Body of pancreas (tissue), 4 donors: ENCODE results near the gene GP1BA.

Experiments
- CTCF ChIP-seq, 7 experiments: fragments of 450-650 bp in 4 of 7; fragments of 200-600 bp in 3 of 7; sonication (generic) in 3 of 7; IDR thresholded peaks; one replicate each; pipeline ENCODE4 v1.5.1; 2016 to 2019; ENCODE audit warnings: antibody characterized with exemption in 7 of 7
- POLR2A ChIP-seq, 3 donors: fragments of 450-650 bp; IDR thresholded peaks; one replicate each; pipeline ENCODE4 v1.6.1; 2016; ENCODE audit warnings: antibody characterized with exemption in 3 of 3, mild to moderate bottlenecking in 2 of 3

- TF ChIP-seq CTCF (IDR thresholded peaks at IDR 0.05) = no peak
- TF ChIP-seq POLR2A (IDR thresholded peaks at IDR 0.05) = no peak
These were observed 31.6 kb upstream of the GP1BA start for GRCh38 chr17:4900231-4901107.
